ENCODE results near the gene MAP2K7.
"Not testable (repeated sequence)": the region's sequence is repeated elsewhere in the genome, so short reads cannot be mapped to it uniquely, and the experiment has no call there.

The MAP2K7 gene

GRCh38 chr19:7883105-7883504, 20.6 kb upstream of the MAP2K7 start:
- DNase-seq (ENCODE audit: low spot score) = no peak
- FAIRE-seq = no peak

- no peak for DNase-seq (ENCODE audit: low spot score)
These were observed 19.7 kb upstream of the MAP2K7 start for GRCh38 chr19:7883796-7884570.

GRCh38 chr19:7885818-7886217, 17.9 kb upstream of the MAP2K7 start:
- FAIRE-seq (no peak), DNase-seq (ENCODE audit: low spot score) (no peak)

More at GRCh38 chr19:7883796-7884570, 19.7 kb upstream of the MAP2K7 start:
- no peak for FAIRE-seq

GRCh38 chr19:7887408-7888144, 16.1 kb upstream of the MAP2K7 start:
- DNase-seq (ENCODE audit: low spot score) (no peak), FAIRE-seq (no peak)

GRCh38 chr19:7888145-7888825, 15.4 kb upstream of the MAP2K7 start, which contains the start of gene LRRC8E:
Gene LRRC8E, plus strand, starts transcription at chr19:7888510. Its CDS starts 7,094 bp downstream, at chr19:7895604.
- FAIRE-seq = no peak
- DNase-seq (ENCODE audit: low spot score) = peak; percentile 82

GRCh38 chr19:7888826-7889217, 14.9 kb upstream of the MAP2K7 start:
- no peak for DNase-seq (ENCODE audit: low spot score)
- FAIRE-seq = no peak

GRCh38 chr19:7893362-7894101, 10.1 kb upstream of the MAP2K7 start:
- DNase-seq (ENCODE audit: low spot score) = peak; percentile 27
- not testable (repeated sequence) for FAIRE-seq

- no peak for FAIRE-seq
- no peak for DNase-seq (ENCODE audit: low spot score)
These were observed 8.9 kb upstream of the MAP2K7 start for GRCh38 chr19:7894612-7895309.

GRCh38 chr19:7895565-7895964, 8.1 kb upstream of the MAP2K7 start:
- no peak for FAIRE-seq

GRCh38 chr19:7897292-7897691, 6.4 kb upstream of the MAP2K7 start:
- FAIRE-seq (no peak), DNase-seq (ENCODE audit: low spot score) (no peak)

More at GRCh38 chr19:7895565-7895964, 8.1 kb upstream of the MAP2K7 start:
- DNase-seq (ENCODE audit: low spot score) = no peak

GRCh38 chr19:7898967-7899366, 4.7 kb upstream of the MAP2K7 start:
- no peak for DNase-seq (ENCODE audit: low spot score)
- no peak for FAIRE-seq

GRCh38 chr19:7899751-7900378, 3.8 kb upstream of the MAP2K7 start:
- FAIRE-seq (no peak), DNase-seq (ENCODE audit: low spot score) (no peak)

GRCh38 chr19:7900401-7900870, 3.2 kb upstream of the MAP2K7 start:
- no peak for FAIRE-seq
- no peak for DNase-seq (ENCODE audit: low spot score)

GRCh38 chr19:7900931-7901330, 2.7 kb upstream of the MAP2K7 start:
- no peak for FAIRE-seq
- no peak for DNase-seq (ENCODE audit: low spot score)

GRCh38 chr19:7901337-7901736, 2.3 kb upstream of the MAP2K7 start:
- no peak for FAIRE-seq
- DNase-seq (ENCODE audit: low spot score) = no peak

GRCh38 chr19:7902796-7903243, 857 bp upstream of the MAP2K7 start:
- FAIRE-seq (no peak), DNase-seq (ENCODE audit: low spot score) (no peak)

GRCh38 chr19:7904074-7905020, 670 bp downstream of the MAP2K7 start:
- FAIRE-seq = no peak
- DNase-seq (ENCODE audit: low spot score) = peak; percentile 53

GRCh38 chr19:7905268-7905667, 1.6 kb downstream of the MAP2K7 start:
- no peak for FAIRE-seq
- DNase-seq (ENCODE audit: low spot score) = no peak

GRCh38 chr19:7905859-7906258, 2.2 kb downstream of the MAP2K7 start:
- no peak for FAIRE-seq

More at GRCh38 chr19:7905859-7906258, 2.2 kb downstream of the MAP2K7 start:
- DNase-seq (ENCODE audit: low spot score) = no peak
